GM12872 (cell line): ENCODE measurements around the gene YPEL2.
A peak's percentile ranks its signal among the peaks of the same experiment; 100 is the strongest.

ENCODE experiments used
- CTCF ChIP-seq: IDR thresholded peaks from 3 replicates; pipeline ENCODE4 v1.5.1; 2011; ENCODE audit warnings: low read depth, mild to moderate bottlenecking, low read length, moderate library complexity; ENCODE audit not compliant: insufficient read depth

Gene YPEL2

GRCh38 chr17:59437791-59438281 lies 106.4 kb downstream of the YPEL2 start:
- TF ChIP-seq CTCF: no peak

- TF ChIP-seq CTCF: no peak
Measured at GRCh38 chr17:59439262-59439661, 107.8 kb downstream of the YPEL2 start.

- no peak for TF ChIP-seq CTCF
Measured at GRCh38 chr17:59439741-59440211, 108.3 kb downstream of the YPEL2 start.

GRCh38 chr17:59440757-59441463 lies 109.5 kb downstream of the YPEL2 start:
- TF ChIP-seq CTCF: peak; percentile 81

GRCh38 chr17:59441464-59442096 lies 110.1 kb downstream of the YPEL2 start:
- no peak for TF ChIP-seq CTCF

- no peak for TF ChIP-seq CTCF
Measured at GRCh38 chr17:59443106-59443505, 111.7 kb downstream of the YPEL2 start.
